Hematopoietic multipotent progenitor cell treated with erythropoietin and hydrocortisone succinate and interleukin-3 and kit ligand, for 15 days (in vitro differentiated cells): ENCODE data around the gene MATK.

Experiments
- DNase-seq: peaks from one replicate; pipeline ENCODE4 v3.0.0-alpha.2; 2015; ENCODE audit warnings: low spot score

The MATK gene

GRCh38 chr19:3814648-3815047, 28.5 kb upstream of the MATK start:
- no peak for DNase-seq

DNA sequence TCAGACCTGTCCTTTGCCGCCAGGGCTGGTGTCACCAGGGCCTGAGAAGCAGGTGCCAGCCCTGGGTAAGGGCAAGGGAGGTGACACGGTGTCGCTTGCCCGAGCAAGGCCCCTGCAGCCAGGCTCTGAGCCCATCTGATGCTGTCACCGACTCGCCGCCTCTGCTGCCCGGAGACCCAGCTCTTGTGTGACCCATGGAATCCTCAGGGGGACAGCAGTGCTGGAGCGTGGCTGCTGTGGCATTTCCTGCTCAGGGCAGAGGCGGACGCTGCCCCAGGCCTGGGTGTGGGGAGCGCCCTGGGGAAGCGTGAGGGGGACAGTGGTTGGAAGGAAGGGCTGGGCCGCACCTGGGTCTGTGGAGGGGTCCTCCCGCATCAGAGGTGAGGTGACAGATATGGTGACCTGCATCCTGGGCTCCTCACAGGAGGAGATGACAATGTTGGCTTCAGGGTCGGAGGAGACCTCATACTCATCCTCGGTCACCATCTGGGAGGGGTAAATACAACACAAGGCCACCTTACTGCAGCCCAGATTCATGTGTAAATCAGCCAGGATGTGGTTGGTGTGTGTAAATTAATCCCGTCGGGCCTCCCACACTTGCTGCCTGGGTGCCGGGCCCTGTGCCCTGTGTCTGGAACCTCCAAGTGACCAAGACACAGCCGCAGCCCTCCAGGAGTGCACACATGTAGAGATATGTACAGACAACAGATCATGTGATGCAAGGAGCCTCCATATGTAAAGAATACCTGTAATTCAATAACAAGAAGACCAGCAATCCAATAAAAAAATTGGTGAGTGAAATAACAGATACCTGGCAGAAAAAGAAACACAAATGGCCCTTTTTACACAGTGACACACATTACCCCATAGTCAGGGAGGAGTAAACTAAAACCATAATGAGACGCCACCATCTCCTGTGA, 27.6 kb upstream of the MATK start:
- no peak for DNase-seq

DNA sequence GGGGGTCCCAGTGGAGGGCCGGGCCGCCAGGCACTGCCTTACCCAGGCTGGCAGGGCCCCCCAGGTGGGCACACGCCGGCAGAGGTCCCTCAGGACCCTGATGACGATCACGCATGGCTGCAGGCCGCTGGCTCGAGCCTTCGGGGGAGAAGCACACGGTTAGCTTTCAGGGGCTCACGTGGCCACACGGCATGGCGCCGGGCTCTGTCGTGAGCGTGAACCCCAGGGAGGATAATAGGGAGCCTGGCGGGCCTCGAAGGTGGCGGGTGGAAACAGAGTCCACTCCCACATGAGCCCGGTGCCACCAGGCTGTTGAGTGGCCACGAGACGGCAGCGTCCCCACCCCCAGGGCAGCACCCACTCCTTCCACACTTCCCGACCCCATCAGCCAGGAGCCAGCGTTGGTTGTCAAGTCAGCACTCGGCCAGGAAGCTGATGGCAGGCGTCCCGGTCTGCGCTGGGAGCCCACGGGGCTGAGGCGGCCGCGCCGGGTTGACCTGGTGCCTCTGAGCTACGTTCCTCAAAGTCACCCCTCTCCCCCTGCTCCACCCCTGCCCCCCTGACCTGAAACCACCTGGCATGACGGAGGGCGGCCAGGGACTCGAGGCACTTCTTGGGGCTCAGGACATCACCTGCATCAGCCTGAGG, 24.7 kb upstream of the MATK start:
- DNase-seq: no peak

- DNase-seq: no peak
Observed at GRCh38 chr19:3809881-3810707, 23.9 kb upstream of the MATK start.

GRCh38 chr19:3808420-3809143, 22.4 kb upstream of the MATK start:
- DNase-seq: no peak

DNA sequence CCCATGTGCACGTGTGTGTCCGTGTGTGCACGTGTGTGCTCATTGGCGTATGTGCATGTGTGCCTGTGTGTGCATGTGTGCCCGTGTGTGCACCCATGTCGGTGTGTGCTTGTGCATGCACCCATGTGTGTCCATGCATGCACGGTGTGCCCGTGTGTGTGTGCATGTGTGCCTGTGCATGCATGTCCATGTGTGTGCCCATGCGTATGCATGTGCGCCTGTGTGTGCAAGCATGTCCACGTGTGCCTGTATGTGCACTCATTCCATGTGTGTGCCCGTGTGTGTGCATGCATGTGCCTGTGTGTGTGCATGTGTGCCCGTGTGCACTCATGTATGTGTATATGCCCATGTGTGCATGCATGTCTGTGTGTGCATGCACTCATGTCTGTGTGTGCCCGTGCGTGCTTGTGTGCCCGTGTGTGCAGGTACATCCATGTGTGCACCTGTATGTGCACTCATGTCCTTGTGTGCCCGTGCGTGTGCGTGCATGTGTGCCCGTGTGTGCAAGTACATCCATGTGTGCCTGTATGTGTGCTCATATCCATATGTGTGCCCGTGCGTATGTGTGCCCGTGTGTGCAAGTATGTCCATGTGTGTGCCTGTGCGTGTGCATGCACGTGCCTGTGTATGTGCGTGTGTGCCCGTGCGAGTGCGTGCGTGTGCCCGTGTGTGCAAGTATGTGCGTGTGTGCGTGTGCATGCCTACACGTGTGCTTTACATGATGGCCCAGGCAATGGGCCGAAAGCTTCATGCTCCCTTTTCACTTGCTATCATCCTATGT, 21.6 kb upstream of the MATK start:
- DNase-seq: no peak

- no peak for DNase-seq
Observed at GRCh38 chr19:3807131-3807480, 20.9 kb upstream of the MATK start.

- DNase-seq: no peak
Observed at GRCh38 chr19:3805859-3806258, 19.7 kb upstream of the MATK start.

DNA sequence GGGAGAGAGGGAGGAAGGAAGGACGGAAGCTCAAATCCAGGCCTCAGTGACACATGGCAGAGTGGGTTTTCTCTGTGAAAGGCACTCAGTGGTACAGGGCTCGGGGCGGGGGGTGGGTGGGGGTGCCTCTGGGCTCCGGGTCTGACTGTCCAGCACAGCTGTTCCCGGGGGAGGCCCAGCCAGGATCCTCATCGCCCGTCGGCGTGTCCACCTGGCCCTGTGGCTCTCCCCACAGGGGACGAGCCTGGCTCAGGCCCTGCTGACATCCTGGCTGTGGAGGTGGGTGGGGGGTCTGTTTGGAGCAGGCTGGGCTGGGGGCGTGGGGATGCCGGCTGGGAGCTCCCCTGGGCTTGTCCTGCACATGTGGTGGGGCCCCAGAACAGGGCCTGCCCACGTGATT, 18.2 kb upstream of the MATK start:
- no peak for DNase-seq

DNA sequence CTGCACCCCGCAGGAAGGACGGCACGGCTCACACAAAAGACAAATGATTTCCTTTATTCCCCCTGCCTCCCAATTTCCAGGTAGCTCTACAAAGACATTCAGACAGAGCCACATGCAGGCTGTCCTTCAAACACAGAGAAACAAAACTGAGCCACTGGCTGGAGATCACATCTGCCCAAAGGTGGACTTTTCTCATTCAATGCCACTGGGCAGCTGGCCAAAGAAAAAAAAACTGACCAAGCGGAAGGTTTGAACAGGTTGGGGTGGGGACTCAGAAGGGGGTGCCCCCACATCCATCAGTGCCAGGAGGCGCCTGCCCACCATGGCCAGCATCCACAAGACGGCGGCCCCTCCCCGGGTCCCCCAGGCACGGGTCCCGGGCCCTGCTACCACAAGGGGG, 17.8 kb upstream of the MATK start:
- no peak for DNase-seq

GRCh38 chr19:3803114-3803888, 17.1 kb upstream of the MATK start:
- DNase-seq: no peak

DNA sequence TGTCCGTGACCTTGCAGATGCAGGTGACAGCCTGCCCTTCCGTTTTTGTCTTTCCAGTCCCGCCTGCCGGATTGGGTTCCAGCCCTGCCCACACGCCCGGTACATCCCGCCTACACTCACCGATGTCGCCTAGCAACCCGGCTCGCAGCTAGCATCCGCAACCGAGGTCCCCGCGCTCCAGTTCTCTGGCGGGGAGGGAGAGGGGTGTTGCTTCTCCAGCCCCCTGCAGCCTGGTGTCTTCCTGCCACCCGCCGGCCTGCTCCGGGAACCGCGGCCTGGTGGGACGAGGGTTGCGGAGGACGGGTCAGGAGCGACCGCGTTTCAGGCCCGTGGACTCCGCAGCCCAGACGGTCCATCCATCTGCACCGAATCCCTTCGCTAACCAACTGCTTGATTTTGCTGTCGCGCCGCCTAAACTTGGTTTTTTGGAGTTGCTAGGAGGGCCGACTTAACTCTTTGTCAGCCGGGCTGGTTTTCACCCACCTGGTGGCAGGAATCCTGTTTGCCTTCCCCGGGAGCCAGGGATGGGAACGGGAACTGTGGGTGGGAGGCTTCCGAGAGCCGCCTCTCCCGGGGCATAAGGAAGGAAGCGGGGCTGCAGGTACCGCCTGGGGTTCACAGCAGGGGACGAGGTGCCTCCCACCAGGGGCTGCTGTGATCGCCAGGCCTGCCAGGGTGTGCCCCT, 15.4 kb upstream of the MATK start:
- DNase-seq: no peak

DNA sequence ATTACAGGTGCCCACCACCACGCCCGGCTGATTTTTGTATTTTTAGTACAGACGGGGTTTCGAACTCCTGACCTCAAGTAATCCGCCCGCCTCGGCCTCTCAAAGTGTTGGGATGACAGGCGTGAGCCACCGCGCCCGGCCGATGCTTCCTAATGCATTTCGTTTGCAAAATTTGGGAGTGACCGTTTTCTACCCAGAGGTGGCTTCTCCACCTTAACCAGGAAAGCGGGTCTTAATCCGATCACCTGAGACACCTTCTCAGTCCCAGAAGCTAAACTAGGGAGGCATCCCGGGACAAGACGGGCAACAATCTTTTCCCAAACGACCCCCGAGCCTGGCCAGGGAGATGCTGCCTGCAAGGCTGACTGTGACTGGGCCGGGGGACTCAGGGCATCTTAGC, 14.8 kb upstream of the MATK start:
- no peak for DNase-seq

DNA sequence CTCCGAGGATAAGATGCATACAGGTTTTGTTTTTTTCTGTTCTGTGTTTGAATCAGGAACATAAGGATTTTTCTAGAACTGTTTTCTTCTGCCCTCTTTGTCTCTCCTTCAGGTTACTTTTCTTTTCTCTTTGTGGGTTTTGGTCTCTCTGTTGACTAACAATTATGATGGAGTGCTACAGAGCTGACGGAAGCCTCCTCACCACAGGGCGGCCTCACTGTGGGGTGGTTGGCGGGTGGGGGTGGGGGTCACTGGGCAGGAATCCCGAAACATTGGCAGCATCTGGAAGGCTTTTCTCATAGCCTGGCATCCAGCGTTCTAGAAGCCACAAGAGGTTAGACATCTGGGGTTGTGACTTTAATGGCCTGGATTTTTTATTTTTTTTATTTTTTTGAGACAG, 12.0 kb upstream of the MATK start:
- DNase-seq: no peak

GRCh38 chr19:3796358-3796757, 10.2 kb upstream of the MATK start:
- DNase-seq: no peak

DNA sequence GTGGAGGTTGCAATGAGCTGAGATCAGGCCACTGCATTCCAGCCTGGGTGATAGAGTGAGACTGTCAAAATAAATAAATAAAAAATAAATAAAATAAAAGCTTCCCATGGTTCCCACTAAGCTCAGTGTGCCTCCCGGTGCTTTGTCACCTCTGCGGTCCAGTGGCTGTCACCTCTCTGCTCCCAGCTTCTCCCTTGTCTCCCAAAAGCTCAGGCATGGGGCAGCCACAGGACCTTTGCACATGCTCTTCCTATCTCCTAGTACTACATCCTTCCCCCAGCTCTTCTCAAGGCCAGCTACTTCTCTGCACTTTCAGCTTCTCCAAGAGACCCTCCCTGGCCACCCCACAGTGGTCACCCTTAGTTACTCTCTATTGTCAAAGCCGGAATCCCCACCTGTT, 7.6 kb upstream of the MATK start:
- no peak for DNase-seq

DNA sequence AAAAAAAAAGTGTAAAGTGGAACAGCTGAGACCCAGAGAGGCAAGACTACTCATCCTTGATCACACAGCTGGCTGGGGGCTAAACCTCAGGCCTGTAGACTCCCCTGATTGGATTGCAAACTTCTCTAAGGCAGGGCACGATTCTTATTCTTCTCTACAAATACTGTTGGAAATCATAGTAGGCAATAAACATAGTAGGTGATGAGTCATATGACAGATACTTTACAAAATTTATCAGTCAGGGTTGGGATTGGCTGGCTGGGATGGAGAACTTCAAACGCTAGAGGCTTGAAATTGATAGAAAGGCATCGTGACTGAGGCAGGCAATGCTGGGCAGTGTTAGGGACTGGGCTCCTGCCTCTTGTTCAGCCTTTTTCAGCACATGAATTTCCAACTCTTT, 5.9 kb upstream of the MATK start:
- no peak for DNase-seq

- DNase-seq: no peak
Observed at GRCh38 chr19:3790941-3791340, 4.8 kb upstream of the MATK start.

DNA sequence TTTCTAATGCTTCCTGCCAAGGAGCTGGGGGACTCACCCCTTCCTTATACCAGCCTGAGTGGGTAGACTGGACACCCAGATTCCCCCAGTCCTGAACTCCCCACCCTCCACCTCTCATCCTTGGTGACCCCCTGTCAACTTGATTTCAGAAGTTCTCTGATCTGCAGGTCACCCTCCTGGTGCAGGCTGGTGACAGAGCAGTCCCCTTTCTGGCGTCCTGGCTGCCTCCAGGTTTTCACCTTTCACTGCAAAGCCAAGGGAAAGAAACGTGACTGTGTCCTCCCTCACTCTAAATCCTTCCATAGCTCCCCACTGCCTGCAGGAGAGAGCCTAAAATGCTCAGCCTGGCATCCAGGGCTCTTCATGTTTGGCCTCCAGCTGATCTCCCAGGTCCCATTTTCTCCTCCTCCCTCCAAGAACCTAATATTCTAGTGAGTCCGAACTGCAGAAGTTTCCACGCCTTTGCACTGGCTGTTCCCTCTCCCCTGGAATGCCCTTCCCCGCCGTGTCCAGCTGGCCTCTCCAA, 4.1 kb upstream of the MATK start:
- DNase-seq: no peak
